GM12878 (cell line): Measurements from ENCODE around the gene CPHXL. TPM values are rescaled to one million over a fixed set of nuclear protein-coding genes. Genes with fewer than 3 reads are reported as not detected.

Experiments used
- ATF7 ChIP-seq: fragments of 450-650 bp; IDR thresholded peaks from 2 replicates; pipeline ENCODE4 v1.6.1; 2016; ENCODE audit warnings: low read depth, mild to moderate bottlenecking
- CREB1 ChIP-seq: IDR thresholded peaks from 2 replicates; pipeline ENCODE4 v1.6.1; 2012; ENCODE audit warnings: low read depth, mild to moderate bottlenecking, inconsistent platforms
- MTA3 ChIP-seq: IDR thresholded peaks from 2 replicates; pipeline ENCODE4 v1.6.1; 2012; ENCODE audit warnings: low read length, inconsistent platforms, borderline replicate concordance
- SKIL ChIP-seq: fragments of 450-650 bp; IDR thresholded peaks from 2 replicates; pipeline ENCODE4 v1.6.1; 2017; ENCODE audit warnings: mild to moderate bottlenecking, low read depth, inconsistent platforms; ENCODE audit not compliant: poor library complexity, severe bottlenecking
- SMAD1 ChIP-seq: fragments of 450-650 bp; IDR thresholded peaks from 2 replicates; pipeline ENCODE4 v1.6.1; 2018; ENCODE audit warnings: mild to moderate bottlenecking, low read depth; ENCODE audit not compliant: partially characterized antibody
- SMC3 ChIP-seq: IDR thresholded peaks from 2 replicates; pipeline ENCODE4 v1.6.1; 2011; ENCODE audit warnings: low read length, improper control_type of control experiment, borderline replicate concordance
- YY1 ChIP-seq: IDR thresholded peaks from 2 replicates; pipeline ENCODE4 v1.6.1; 2011; ENCODE audit warnings: low read depth, mild to moderate bottlenecking, low read length
- ZNF217 ChIP-seq: fragments of 450-650 bp; IDR thresholded peaks from 2 replicates; pipeline ENCODE4 v1.6.1; 2017; ENCODE audit warnings: antibody characterized with exemption, mild to moderate bottlenecking
- polyA plus RNA-seq, 11 experiments: library from polyadenylated mRNA; depleted of rRNA in 4 of 11; unstranded in 6 of 11; stranded (reverse) in 5 of 11; fragments of >200 nt; fragmentation: Nextera tagmentation in 4 of 11; fragmentation: Illumina TruSeq in 1 of 11; extraction: Ambion mirVana in 4 of 11; extraction: Trizol in 1 of 11; gene quantifications; 1 replicate in 1 of 11; 2 replicates in 10 of 11; pipeline versions ENCODE4 v1.2.1 to v1.2.3, GENCODE V29; 2011 to 2016; ENCODE audit warnings: inconsistent platforms in 2 of 11, missing spikeins in 2 of 11, low read depth in 1 of 11
- total RNA-seq, 4 experiments: library from RNA; depleted of rRNA in 3 of 4; stranded (reverse); fragments of >200 nt in 3 of 4; fragmentation: Illumina TruSeq in 1 of 4; extraction: Trizol in 1 of 4; gene quantifications; 2 replicates each; pipeline versions ENCODE4 v1.2.1 to v1.2.3, GENCODE V29; 2013 to 2021
- TF ChIP-seq, protein P1 (sequence below): IDR thresholded peaks from 2 replicates; pipeline ENCODE4 v1.6.1; 2012; ENCODE audit warnings: improper control_type of control experiment, low read depth, low read length; ENCODE audit not compliant: insufficient replicate concordance
- TF ChIP-seq, protein P2 (sequence below): fragments of 450-650 bp; IDR thresholded peaks from 2 replicates; pipeline ENCODE4 v1.6.1; 2017; ENCODE audit warnings: mild to moderate bottlenecking, moderate library complexity
- TF ChIP-seq, protein P3 (sequence below): IDR thresholded peaks from 2 replicates; pipeline ENCODE4 v1.6.1; 2011; ENCODE audit warnings: borderline replicate concordance, low read depth, mild to moderate bottlenecking, moderate library complexity, mixed read lengths, low read length; ENCODE audit not compliant: insufficient read depth; ENCODE audit errors: extremely low read length
- TF ChIP-seq, protein P4 (sequence below): IDR thresholded peaks from 2 replicates; pipeline ENCODE4 v1.6.1; 2012; ENCODE audit warnings: low read depth, low read length, improper control_type of control experiment

CPHXL gene
- total and polyA plus RNA-seq, 10 of the 15 experiments (the other 5 are each of a cell fraction or from before 2014, with no cell fraction given): 0.13 TPM; not detected in 9

DNA sequence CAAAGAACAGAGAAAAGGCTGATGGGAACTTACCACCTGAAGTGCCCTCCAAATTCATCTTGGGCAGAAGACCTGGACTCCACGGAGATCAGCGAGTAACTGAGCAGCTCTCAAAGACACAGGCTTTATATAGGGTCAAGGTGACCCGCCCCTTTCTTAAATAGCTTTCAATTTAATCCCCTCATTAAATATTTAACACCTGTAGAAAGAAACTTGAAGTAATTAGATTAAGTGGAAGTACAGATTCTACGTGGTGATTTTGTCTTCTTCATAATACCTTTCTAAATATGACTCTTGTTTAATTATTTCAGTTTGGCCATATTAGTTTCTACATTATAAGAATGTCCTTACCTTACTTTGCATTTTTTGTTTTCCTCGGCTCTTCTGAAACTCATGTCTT is 24.9 kb downstream of the CPHXL start, which contains the start of gene DUXB (continued):
- TF ChIP-seq SKIL: no peak
- no peak for TF ChIP-seq CREB1
- no peak for TF ChIP-seq SMC3
- TF ChIP-seq ZNF217: no peak
- no peak for TF ChIP-seq SMAD1
- no peak for TF ChIP-seq MTA3
- TF ChIP-seq, protein P1, sequence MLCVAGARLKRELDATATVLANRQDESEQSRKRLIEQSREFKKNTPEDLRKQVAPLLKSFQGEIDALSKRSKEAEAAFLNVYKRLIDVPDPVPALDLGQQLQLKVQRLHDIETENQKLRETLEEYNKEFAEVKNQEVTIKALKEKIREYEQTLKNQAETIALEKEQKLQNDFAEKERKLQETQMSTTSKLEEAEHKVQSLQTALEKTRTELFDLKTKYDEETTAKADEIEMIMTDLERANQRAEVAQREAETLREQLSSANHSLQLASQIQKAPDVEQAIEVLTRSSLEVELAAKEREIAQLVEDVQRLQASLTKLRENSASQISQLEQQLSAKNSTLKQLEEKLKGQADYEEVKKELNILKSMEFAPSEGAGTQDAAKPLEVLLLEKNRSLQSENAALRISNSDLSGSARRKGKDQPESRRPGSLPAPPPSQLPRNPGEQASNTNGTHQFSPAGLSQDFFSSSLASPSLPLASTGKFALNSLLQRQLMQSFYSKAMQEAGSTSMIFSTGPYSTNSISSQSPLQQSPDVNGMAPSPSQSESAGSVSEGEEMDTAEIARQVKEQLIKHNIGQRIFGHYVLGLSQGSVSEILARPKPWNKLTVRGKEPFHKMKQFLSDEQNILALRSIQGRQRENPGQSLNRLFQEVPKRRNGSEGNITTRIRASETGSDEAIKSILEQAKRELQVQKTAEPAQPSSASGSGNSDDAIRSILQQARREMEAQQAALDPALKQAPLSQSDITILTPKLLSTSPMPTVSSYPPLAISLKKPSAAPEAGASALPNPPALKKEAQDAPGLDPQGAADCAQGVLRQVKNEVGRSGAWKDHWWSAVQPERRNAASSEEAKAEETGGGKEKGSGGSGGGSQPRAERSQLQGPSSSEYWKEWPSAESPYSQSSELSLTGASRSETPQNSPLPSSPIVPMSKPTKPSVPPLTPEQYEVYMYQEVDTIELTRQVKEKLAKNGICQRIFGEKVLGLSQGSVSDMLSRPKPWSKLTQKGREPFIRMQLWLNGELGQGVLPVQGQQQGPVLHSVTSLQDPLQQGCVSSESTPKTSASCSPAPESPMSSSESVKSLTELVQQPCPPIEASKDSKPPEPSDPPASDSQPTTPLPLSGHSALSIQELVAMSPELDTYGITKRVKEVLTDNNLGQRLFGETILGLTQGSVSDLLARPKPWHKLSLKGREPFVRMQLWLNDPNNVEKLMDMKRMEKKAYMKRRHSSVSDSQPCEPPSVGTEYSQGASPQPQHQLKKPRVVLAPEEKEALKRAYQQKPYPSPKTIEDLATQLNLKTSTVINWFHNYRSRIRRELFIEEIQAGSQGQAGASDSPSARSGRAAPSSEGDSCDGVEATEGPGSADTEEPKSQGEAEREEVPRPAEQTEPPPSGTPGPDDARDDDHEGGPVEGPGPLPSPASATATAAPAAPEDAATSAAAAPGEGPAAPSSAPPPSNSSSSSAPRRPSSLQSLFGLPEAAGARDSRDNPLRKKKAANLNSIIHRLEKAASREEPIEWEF: no peak
- TF ChIP-seq, protein P2, sequence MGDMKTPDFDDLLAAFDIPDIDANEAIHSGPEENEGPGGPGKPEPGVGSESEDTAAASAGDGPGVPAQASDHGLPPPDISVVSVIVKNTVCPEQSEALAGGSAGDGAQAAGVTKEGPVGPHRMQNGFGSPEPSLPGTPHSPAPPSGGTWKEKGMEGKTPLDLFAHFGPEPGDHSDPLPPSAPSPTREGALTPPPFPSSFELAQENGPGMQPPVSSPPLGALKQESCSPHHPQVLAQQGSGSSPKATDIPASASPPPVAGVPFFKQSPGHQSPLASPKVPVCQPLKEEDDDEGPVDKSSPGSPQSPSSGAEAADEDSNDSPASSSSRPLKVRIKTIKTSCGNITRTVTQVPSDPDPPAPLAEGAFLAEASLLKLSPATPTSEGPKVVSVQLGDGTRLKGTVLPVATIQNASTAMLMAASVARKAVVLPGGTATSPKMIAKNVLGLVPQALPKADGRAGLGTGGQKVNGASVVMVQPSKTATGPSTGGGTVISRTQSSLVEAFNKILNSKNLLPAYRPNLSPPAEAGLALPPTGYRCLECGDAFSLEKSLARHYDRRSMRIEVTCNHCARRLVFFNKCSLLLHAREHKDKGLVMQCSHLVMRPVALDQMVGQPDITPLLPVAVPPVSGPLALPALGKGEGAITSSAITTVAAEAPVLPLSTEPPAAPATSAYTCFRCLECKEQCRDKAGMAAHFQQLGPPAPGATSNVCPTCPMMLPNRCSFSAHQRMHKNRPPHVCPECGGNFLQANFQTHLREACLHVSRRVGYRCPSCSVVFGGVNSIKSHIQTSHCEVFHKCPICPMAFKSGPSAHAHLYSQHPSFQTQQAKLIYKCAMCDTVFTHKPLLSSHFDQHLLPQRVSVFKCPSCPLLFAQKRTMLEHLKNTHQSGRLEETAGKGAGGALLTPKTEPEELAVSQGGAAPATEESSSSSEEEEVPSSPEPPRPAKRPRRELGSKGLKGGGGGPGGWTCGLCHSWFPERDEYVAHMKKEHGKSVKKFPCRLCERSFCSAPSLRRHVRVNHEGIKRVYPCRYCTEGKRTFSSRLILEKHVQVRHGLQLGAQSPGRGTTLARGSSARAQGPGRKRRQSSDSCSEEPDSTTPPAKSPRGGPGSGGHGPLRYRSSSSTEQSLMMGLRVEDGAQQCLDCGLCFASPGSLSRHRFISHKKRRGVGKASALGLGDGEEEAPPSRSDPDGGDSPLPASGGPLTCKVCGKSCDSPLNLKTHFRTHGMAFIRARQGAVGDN: no peak
- no peak for TF ChIP-seq YY1
- TF ChIP-seq, protein P3, sequence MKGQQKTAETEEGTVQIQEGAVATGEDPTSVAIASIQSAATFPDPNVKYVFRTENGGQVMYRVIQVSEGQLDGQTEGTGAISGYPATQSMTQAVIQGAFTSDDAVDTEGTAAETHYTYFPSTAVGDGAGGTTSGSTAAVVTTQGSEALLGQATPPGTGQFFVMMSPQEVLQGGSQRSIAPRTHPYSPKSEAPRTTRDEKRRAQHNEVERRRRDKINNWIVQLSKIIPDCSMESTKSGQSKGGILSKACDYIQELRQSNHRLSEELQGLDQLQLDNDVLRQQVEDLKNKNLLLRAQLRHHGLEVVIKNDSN: no peak
- TF ChIP-seq, protein P4, sequence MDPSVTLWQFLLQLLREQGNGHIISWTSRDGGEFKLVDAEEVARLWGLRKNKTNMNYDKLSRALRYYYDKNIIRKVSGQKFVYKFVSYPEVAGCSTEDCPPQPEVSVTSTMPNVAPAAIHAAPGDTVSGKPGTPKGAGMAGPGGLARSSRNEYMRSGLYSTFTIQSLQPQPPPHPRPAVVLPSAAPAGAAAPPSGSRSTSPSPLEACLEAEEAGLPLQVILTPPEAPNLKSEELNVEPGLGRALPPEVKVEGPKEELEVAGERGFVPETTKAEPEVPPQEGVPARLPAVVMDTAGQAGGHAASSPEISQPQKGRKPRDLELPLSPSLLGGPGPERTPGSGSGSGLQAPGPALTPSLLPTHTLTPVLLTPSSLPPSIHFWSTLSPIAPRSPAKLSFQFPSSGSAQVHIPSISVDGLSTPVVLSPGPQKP: no peak
- no peak for TF ChIP-seq ATF7
